Sciatic nerve (tissue), 2 donors: ENCODE measurements around the gene KRTAP10-12. TPM values are rescaled to one million over a fixed set of nuclear protein-coding genes. Genes with fewer than 3 reads are reported as not detected.

Experiments used
- ATAC-seq: fragments of 200-7000 bp; cut with Tn5 transposase; one replicate; pipeline ENCODE4 v1.9.1; 2020; ENCODE audit warnings: mild to moderate bottlenecking, moderate library complexity
- DNase-seq: peaks from one replicate; pipeline ENCODE4 v3.0.0-alpha.2; 2020; ENCODE audit warnings: low spot score
- intact Hi-C: fragments of 100-400 bp; cut with DNase I; formaldehyde crosslinking; loops from one replicate; pipeline ENCODE4 v1.14.2; 2022
- total RNA-seq: library from RNA; stranded (reverse); fragmentation: NEBNext Ultra II Directional; extraction: Animal tissue kit (Norgen Biotek cat#: 25700); gene quantifications from one replicate; pipeline ENCODE4 v1.2.1, GENCODE V29; 2021
- donor health status: DM: no; HTN: no; CAD: no.
- donor health status: DM: no; HTN: no; CAD: no.

KRTAP10-12 gene
- total RNA-seq, 1 donor from 2014 or later: not detected

GRCh38 chr21:44706706-44707581, 10.0 kb downstream of the KRTAP10-12 start:
- ATAC-seq: no peak
- DNase-seq: peak; percentile 48
- intact Hi-C loops: no loop called here

- ATAC-seq (no peak), DNase-seq (peak; percentile 34)
These were observed 11.4 kb downstream of the KRTAP10-12 start for GRCh38 chr21:44708213-44708865.

GRCh38 chr21:44708866-44709425, 12.0 kb downstream of the KRTAP10-12 start:
- no peak for DNase-seq
- no peak for ATAC-seq
- intact Hi-C loops: no loop called here

More at GRCh38 chr21:44708213-44708865, 11.4 kb downstream of the KRTAP10-12 start:
- intact Hi-C loops: no loop called here

- intact Hi-C loops: no loop called here
- ATAC-seq (no peak), DNase-seq (peak; percentile 48)
These were observed 12.7 kb downstream of the KRTAP10-12 start for GRCh38 chr21:44709426-44710293.

DNA sequence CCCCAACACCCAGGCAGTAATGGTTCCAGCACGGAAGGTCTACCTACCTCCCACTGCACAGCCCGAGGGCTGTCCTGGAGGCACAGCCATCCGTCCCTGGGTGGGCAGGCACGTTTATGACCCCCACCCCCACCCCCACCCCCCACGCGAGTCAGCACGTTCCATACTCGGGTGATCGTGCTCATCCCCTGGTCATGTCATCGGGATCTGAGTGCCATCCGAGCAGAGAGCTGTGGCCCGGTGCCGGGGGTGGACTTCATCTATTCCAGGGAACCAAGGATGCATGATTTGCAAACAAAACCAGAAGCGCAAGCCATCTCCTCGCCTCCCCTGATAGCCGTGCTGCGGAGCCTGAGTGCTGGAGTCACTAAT, 13.3 kb downstream of the KRTAP10-12 start:
- intact Hi-C loops: no loop called here
- peak; percentile 54 for DNase-seq
- no peak for ATAC-seq

DNA sequence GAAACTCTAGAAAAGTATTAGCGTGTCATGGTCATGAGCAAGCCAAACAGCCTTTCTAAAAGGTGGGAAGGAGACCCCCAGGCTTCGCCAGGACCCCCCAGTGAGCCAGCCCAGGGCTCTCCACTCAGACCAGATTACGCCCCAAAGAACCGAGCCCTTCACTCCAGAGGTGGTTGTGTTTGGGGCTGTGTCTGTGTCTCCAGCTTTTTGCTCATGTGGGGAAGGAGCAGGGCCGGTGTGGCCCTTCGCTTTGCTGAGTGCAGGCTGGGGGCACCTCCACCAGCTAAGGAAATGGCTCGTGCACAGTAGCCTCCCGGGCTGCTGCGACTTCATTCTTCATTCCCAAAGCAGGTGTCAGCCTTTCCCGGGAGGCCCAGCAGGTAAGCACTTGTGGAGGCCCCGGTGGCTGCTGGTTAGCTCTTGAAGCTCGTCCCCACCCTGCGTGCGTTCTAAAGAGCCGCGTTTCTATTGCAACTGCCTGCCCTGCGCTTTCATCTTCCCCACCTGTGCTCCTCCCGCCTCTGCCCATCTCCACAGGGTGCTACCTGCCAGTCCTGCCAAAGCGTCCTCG, 13.9 kb downstream of the KRTAP10-12 start:
- DNase-seq: no peak
- no peak for ATAC-seq
- intact Hi-C loops: no loop called here

- intact Hi-C loops: no loop called here
- peak; percentile 40 for DNase-seq
- no peak for ATAC-seq
These were observed 14.6 kb downstream of the KRTAP10-12 start, which contains the start of gene TSPEAR for GRCh38 chr21:44711327-44712202. Gene TSPEAR (minus strand): TSS chr21:44711572. CDS start chr21:44711514, 58 bp downstream.

GRCh38 chr21:44712203-44713028, 15.4 kb downstream of the KRTAP10-12 start:
- ATAC-seq: no peak
- intact Hi-C loops: no loop called here
- DNase-seq: peak; percentile 31

GRCh38 chr21:44713130-44713529, 16.2 kb downstream of the KRTAP10-12 start:
- DNase-seq: peak; percentile 19
- ATAC-seq: no peak
- intact Hi-C loops: no loop called here

GRCh38 chr21:44713846-44714245, 16.9 kb downstream of the KRTAP10-12 start:
- no peak for ATAC-seq
- DNase-seq: peak; percentile 40
- intact Hi-C loops: no loop called here

DNA sequence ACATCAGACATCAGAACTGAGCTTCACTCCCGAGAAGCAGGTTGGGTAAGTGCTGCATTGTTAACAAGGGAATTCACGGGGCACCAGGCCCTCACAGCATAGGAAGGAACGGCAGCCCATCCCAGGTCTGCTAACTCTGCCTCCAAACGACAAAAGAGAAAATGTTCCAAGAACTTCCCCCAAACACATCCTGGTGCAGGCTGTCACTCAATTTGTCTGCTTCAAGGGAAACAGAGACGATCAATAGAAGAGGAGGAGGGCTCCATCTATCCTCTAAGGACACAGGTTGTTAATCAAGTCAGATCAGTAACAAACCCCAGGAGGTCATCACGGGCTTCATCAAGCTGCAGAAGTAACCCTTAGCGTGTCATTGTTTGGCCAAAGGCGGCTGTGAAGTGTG, 17.9 kb downstream of the KRTAP10-12 start:
- intact Hi-C loops: no loop called here
- DNase-seq (no peak), ATAC-seq (no peak)

GRCh38 chr21:44716984-44717383, 20.0 kb downstream of the KRTAP10-12 start:
- DNase-seq (no peak), ATAC-seq (no peak)
- intact Hi-C loops: no loop called here

DNA sequence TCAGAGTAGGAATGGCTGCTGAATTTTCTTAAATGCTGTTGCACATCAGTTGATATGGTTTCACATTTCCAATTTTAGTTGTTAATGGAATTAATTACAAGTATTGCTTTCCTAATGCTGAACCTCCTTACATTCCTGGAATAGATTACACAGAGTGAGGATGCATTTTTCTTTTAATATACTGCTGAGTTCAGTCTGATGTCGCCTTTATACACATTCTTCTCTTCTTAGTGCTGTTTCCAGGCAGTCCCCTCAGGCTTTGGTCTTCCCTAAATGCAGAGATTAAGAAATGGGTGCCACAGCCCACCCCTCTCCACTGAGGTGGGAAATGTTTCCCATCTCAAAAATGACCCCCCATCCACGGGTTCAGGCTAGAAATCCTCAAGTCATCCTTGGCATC, 21.1 kb downstream of the KRTAP10-12 start:
- intact Hi-C loops: no loop called here
- ATAC-seq (no peak), DNase-seq (no peak)

DNA sequence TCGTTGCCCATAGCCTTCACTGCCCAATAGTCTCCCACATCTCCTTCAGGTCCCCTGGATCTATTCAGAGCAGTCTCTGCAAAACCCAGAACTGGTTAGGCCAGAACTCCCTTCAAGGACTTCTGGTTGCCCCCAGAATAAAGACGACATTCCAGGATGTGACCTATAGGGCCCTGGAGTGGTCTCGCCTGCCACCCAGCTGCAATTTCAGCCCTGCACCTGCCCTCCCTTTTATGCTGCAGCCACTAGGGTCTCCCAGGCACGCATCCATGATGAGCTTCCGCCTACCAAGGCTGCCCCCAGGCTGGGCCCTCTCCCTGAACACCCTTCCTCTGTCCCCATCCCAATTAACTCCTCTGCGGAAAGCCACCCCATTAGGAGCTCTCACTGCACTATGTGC, 21.6 kb downstream of the KRTAP10-12 start:
- peak; percentile 39 for DNase-seq

DNA sequence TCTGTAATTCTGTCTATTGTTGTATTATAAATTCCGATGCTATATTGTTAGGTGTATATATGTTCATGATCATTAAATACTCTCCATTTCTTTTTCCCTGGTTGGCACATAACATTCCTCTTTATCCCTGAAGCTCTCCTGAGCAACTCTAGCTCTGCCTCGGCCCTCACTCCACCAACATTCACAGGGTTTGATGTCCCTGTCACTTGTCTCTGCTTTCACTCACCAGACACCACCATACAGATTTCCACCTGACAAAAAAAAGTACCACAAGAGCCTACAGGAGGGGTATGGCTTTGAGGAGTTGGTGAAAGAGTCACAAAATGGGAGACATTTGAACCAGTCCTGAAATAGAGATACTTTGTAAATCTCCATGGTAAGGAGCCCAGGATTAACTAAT, 23.2 kb downstream of the KRTAP10-12 start:
- no peak for DNase-seq
- no peak for ATAC-seq
- intact Hi-C loops: no loop called here

More for the DNA sequence above, 21.6 kb downstream of the KRTAP10-12 start:
- intact Hi-C loops: no loop called here
- ATAC-seq: no peak

- DNase-seq: peak; percentile 10
- intact Hi-C loops: no loop called here
These were observed 25.8 kb downstream of the KRTAP10-12 start for GRCh38 chr21:44722731-44723130.

More at GRCh38 chr21:44722731-44723130, 25.8 kb downstream of the KRTAP10-12 start:
- ATAC-seq: no peak
